Measurements from ENCODE around the gene FMNL2.

The FMNL2 gene

DNA sequence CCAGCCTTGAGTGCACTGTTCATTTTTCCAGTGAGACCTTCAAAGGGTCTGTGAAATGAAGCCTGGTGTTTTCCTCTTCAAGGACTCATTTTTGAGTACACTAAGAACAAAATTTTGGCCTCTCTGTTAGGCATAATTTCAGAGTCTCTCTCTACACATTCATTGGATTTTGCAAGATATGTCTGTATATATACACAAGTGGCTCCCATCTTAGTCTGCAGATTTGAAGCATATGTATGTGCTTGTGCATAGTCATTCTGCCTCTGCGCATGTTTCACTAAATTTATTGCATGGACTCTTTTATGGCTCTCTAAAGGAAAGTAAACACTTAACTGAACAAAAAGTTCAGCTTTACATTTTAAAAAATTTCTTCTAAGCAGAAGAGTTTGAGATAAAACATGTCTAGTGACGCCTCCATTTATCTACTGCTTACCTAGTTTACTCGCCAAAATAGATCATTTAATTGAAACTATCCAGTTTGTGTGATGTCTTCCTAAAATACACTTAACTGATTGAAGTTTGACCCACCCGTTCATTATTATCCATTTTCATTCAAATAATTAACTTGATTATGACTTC is 145.9 kb downstream of the FMNL2 start:
- peaks cover 0 to 98% (median 74%) of the 10 kb centered on the region in 11 experiments; a peak in 12 of 22 replicates for H4K20me1 ChIP-seq
- no peaks in the 10 kb centered on the region for H3K27me3 ChIP-seq
- no peak overlapping the region for H3K4me2 ChIP-seq
- no peak overlapping the region for H3K4me3 ChIP-seq
- peaks cover 11 to 93% (median 36%) of the 10 kb centered on the region in 10 experiments for H3K4me1 ChIP-seq
- no peak for TF ChIP-seq Cebpa-rat (IDR thresholded peaks at IDR 0.05)
- H3K9me3 ChIP-seq (replicated peaks in 1 of 11): peaks cover 0 to 11% (median 0%) of the 10 kb centered on the region in 11 experiments; a peak in 2 of 22 replicates
- no peak overlapping the region for H3K9ac ChIP-seq
- peaks cover 0 to 42% (median 26%) of the 10 kb centered on the region in 11 experiments; a peak in 13 of 22 replicates for H3K36me3 ChIP-seq
- H3K27ac ChIP-seq: no peak overlapping the region

GRCh38 chr2:152481881-152482583 is 147.1 kb downstream of the FMNL2 start:
- no peaks in the 10 kb centered on the region for H3K27me3 ChIP-seq
- H3K4me1 ChIP-seq: peaks cover 22 to 93% (median 37%) of the 10 kb centered on the region in 10 experiments
- H3K27ac ChIP-seq: peak overlapping the region in 4 of 11 experiments; percentile 1 to 87 (median 30); a peak in 1 of 22 replicates
- peak overlapping the region in 3 of 11 experiments; percentile 34 to 90 (median 63); a peak in 4 of 22 replicates for H3K4me2 ChIP-seq
- TF ChIP-seq Cebpa-rat (IDR thresholded peaks at IDR 0.05): no peak
- H3K4me3 ChIP-seq: no peak overlapping the region
- H3K9ac ChIP-seq: no peak overlapping the region
- H3K36me3 ChIP-seq: peaks cover 0 to 42% (median 24%) of the 10 kb centered on the region in 11 experiments; a peak in 13 of 22 replicates
- peaks cover 0 to 11% (median 0%) of the 10 kb centered on the region in 11 experiments; a peak in 2 of 22 replicates for H3K9me3 ChIP-seq (replicated peaks in 1 of 11)
- H4K20me1 ChIP-seq: peaks cover 0 to 98% (median 63%) of the 10 kb centered on the region in 11 experiments; a peak in 11 of 22 replicates

DNA sequence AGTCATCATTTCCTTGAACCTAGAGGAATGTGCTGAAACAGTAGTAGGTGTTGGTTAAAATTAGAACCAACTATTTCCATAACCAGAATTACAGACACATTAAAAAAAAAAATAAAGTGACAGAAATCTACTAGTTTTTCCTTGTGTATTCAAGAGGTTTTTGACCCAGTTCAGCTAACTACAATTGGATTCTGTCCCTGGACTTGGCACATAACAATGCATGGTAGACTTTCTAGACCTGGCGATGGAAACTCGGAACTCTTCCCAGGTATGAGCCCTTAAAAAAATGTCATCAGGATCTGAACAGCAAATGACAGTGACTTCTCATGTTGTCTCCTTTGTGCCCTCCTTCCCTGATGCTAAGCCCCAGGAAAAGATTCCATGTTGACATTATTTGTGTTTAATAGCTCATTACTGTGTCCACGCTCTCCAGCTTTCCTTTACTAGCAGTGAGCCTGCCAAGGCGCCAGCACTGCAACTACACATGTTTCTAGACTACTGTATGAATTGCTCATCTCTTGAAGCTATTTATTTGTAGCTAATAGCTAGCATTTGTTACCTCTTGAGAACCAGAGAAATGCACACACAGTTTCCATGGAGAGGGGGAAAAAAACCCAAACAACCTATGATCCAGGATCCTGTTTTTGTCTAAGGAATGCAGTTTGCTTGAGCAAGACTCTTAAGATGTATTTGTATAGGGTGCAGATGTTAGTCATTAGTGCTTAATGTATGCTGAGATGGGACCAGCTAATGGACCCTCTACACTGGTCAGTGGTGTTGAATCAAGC is 148.5 kb downstream of the FMNL2 start:
- Histone ChIP-seq H3K4me1 (peaks cover 35 to 93% (median 41%) of the 10 kb centered on the region in 10 experiments), H3K27ac (peak overlapping the region in 4 of 11 experiments; percentile 1 to 90 (median 56); a peak in 6 of 22 replicates)
- TF ChIP-seq Cebpa-rat (IDR thresholded peaks at IDR 0.05): no peak

GRCh38 chr2:152485954-152486736 is 151.2 kb downstream of the FMNL2 start:
- Histone ChIP-seq H3K27ac (peak overlapping the region; percentile 64 to 90 (median 76)), H3K4me1 (peaks cover 62 to 100% (median 67%) of the 10 kb centered on the region in 10 experiments), H3K4me2 (peak overlapping the region; percentile 55 to 90 (median 73)), H4K20me1 (peaks cover 0 to 98% (median 53%) of the 10 kb centered on the region in 11 experiments; a peak in 9 of 22 replicates), H3K27me3 (no peaks in the 10 kb centered on the region), H3K36me3 (peaks cover 0 to 40% (median 18%) of the 10 kb centered on the region in 11 experiments; a peak in 14 of 22 replicates), H3K4me3 (peak overlapping the region in 3 of 10 experiments; percentile 8 to 37 (median 17); a peak in 3 of 20 replicates), H3K9ac (peak overlapping the region; percentile 44 to 78 (median 58)), H3K9me3 (replicated peaks in 1 of 11) (peaks cover 0 to 11% (median 0%) of the 10 kb centered on the region in 11 experiments; a peak in 2 of 22 replicates)
- TF ChIP-seq Cebpa-rat (IDR thresholded peaks at IDR 0.05): no peak

More for the DNA sequence above, 148.5 kb downstream of the FMNL2 start:
- peak overlapping the region in 4 of 11 experiments; percentile 34 to 90 (median 68); a peak in 7 of 22 replicates for H3K4me2 ChIP-seq
- no peaks in the 10 kb centered on the region for H3K27me3 ChIP-seq
- H3K9me3 ChIP-seq (replicated peaks in 1 of 11): peaks cover 0 to 11% (median 0%) of the 10 kb centered on the region in 11 experiments; a peak in 2 of 22 replicates
- H3K36me3 ChIP-seq: peaks cover 0 to 46% (median 26%) of the 10 kb centered on the region in 11 experiments; a peak in 13 of 22 replicates
- H4K20me1 ChIP-seq: peaks cover 0 to 96% (median 60%) of the 10 kb centered on the region in 11 experiments; a peak in 10 of 22 replicates
- H3K9ac ChIP-seq: no peak overlapping the region
- H3K4me3 ChIP-seq: no peak overlapping the region

- peak overlapping the region in 2 of 10 experiments; percentile 17 to 37; a peak in 2 of 20 replicates for H3K4me3 ChIP-seq
- TF ChIP-seq Cebpa-rat (IDR thresholded peaks at IDR 0.05): no peak
- peaks cover 0 to 98% (median 50%) of the 10 kb centered on the region in 11 experiments; a peak in 9 of 22 replicates for H4K20me1 ChIP-seq
- peak overlapping the region; percentile 55 to 90 (median 73) for H3K4me2 ChIP-seq
- H3K27me3 ChIP-seq: no peaks in the 10 kb centered on the region
- H3K9ac ChIP-seq: peak overlapping the region; percentile 44 to 78 (median 58); a peak in 19 of 22 replicates
- H3K9me3 ChIP-seq (replicated peaks in 1 of 11): peaks cover 0 to 11% (median 0%) of the 10 kb centered on the region in 11 experiments; a peak in 2 of 22 replicates
- peaks cover 0 to 40% (median 14%) of the 10 kb centered on the region in 11 experiments; a peak in 13 of 22 replicates for H3K36me3 ChIP-seq
- peak overlapping the region; percentile 64 to 90 (median 76) for H3K27ac ChIP-seq
- peaks cover 69 to 100% (median 74%) of the 10 kb centered on the region in 10 experiments for H3K4me1 ChIP-seq
These were observed 151.9 kb downstream of the FMNL2 start for GRCh38 chr2:152486737-152487400.

- H3K4me2 ChIP-seq: peak overlapping the region; percentile 52 to 90 (median 73); a peak in 21 of 22 replicates
- no peaks in the 10 kb centered on the region for H3K27me3 ChIP-seq
- no peak overlapping the region for H3K4me3 ChIP-seq
- H3K36me3 ChIP-seq: peaks cover 0 to 31% (median 14%) of the 10 kb centered on the region in 11 experiments; a peak in 13 of 22 replicates
- peaks cover 0 to 95% (median 45%) of the 10 kb centered on the region in 11 experiments; a peak in 9 of 22 replicates for H4K20me1 ChIP-seq
- TF ChIP-seq Cebpa-rat (IDR thresholded peaks at IDR 0.05): peak in 3 of 11 experiments; percentile 12 to 33 (median 17); a peak in 3 of 22 replicates
- H3K27ac ChIP-seq: peak overlapping the region; percentile 31 to 90 (median 76); a peak in 11 of 22 replicates
- H3K4me1 ChIP-seq: peaks cover 77 to 100% (median 87%) of the 10 kb centered on the region in 10 experiments
- H3K9me3 ChIP-seq (replicated peaks in 1 of 11): peaks cover 0 to 11% (median 0%) of the 10 kb centered on the region in 11 experiments; a peak in 5 of 22 replicates
- no peak overlapping the region for H3K9ac ChIP-seq
These were observed 153.1 kb downstream of the FMNL2 start for GRCh38 chr2:152488075-152488474.

GRCh38 chr2:152489364-152489763 is 154.4 kb downstream of the FMNL2 start:
- H3K9ac ChIP-seq: no peak overlapping the region; a peak in 2 of 22 replicates
- H4K20me1 ChIP-seq: peaks cover 0 to 94% (median 42%) of the 10 kb centered on the region in 11 experiments; a peak in 9 of 22 replicates
- peak overlapping the region; percentile 19 to 90 (median 68); a peak in 20 of 22 replicates for H3K4me2 ChIP-seq
- H3K9me3 ChIP-seq (replicated peaks in 1 of 11): peaks cover 2 to 15% (median 8%) of the 10 kb centered on the region in 11 experiments; a peak in 12 of 22 replicates
- no peak for TF ChIP-seq Cebpa-rat (IDR thresholded peaks at IDR 0.05)
- H3K4me1 ChIP-seq: peaks cover 83 to 100% (median 93%) of the 10 kb centered on the region in 10 experiments
- H3K36me3 ChIP-seq: peaks cover 0 to 29% (median 11%) of the 10 kb centered on the region in 11 experiments; a peak in 13 of 22 replicates
- peak overlapping the region in 9 of 11 experiments; percentile 8 to 88 (median 32); a peak in 10 of 22 replicates for H3K27ac ChIP-seq
- no peak overlapping the region for H3K4me3 ChIP-seq
- H3K27me3 ChIP-seq: no peaks in the 10 kb centered on the region
